Anterior cingulate cortex (tissue), 58 donors: ENCODE data around the gene MOK.
"Not testable (repeated sequence)": the region's sequence is repeated elsewhere in the genome, so short reads cannot be mapped to it uniquely, and the experiment has no call there.

Experiments used
- DNase-seq, 58 donors: peaks; one replicate each; lab custom pipeline; 2025; lab: John Stamatoyannopoulos, UW

Gene MOK

DNA sequence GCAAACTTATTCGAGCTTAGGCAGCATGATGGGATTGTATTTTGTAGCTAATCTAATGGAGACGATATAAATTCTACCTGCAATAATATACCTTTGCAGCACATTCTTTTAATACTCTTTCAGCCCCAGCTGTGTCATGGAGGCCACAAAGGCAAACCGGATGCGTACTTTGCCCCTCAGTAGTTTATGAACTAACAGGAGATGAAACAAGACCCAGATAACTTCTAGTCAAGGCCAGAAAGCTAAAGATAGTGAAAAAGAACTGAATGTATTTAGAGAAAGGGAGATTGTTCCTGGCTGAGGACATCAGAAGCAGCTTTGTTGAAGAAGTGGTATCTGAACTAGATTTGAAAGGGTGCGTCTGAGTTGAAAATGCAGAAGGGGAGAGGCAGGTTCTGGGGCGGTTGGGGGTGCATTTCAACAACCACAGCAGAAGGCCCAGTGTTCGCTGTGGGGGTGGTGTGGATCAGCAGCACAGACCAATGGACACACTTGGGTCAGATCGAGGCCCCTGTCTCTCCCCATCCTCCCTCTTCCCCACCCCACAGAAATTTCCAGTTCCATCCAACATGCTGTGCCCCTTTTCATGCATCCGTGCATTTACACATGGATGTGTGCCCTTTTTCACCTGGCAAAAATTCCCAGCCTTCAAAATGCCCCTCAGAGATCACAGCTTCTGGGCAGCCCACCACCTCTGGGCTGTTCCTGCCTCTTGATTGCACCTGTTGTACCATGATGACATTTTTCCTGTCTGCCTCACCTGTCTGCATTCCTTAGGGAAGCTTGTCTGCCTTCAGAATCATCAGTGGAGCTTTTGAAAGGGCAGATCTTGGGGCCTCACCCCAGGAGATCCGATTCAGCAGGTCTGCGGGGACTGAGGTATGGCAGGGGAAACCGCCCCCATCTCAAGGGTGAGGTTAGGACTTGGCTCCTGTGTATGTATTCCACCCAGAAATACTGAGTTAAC is 16.8 kb upstream of the MOK start:
- DNase-seq, result no peak

DNA sequence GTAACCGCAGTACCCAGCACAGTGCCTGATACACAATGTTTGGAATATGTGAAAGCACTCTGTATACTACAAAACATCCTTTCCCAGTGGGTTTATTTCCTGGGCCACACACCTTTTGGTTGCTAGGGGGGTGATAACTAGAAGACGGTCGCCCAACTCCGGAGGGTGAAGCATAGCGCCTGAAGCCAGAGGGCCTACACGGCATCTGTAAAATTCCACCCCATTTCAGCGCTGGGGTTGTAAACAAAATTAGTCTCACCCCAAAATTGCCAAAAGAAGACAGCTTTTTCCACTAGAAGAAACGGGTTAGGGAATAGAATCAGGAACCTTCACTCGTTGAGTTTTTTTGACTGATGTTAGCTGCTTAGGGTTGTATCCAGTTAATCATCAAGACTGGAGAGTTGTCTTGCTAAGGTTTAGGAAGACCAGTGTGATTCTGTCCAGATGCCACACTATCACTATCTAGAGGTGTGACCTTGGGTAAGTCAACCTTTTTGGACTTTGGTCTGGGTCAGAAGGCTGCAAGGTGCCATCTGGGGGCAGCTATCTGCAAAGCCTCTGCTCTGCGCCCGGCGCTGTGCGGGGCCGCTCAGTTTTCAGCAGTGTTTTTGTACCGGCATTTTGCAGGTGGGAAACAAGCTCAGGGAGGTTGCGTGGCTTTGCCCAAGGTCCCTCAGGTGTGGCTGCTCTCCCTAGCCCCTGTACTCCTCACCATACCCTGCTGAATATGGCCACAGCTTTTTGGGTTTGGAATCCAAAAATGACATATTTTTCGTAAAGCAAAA is 15.9 kb upstream of the MOK start:
- no peak for DNase-seq

DNA sequence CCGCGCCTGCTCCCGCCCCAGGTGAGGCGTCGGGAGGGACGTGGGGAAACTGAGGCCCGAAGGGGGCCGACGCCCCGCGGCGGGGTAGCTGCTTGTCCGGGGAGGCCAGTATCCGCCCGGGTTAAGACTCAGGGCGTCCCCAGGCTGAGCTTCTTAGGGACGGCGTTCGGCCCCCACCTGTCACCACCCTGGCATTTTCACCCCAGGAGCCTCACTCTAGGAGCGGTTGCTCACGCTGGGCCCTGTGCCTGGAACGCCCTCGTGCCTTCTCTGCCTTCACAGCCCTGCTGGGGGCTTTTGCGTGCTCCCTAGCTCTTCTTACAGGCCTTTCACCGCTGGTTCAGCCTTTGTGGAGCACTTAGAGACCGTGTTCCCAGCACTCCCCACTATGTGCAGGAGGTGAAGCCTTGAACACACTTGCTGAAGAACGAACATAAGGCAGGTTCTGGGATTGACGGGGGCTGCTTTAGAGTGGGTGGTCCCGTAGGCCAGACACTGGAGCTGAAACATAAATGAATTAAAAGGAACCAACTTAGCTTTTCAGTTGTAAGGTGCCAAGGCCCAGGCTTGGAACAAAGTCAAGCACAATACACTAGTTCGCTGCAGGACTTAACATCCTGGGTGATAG is 15.2 kb upstream of the MOK start:
- peak in 21 of 58 donors; percentile 17 to 56 (median 33) for DNase-seq

DNA sequence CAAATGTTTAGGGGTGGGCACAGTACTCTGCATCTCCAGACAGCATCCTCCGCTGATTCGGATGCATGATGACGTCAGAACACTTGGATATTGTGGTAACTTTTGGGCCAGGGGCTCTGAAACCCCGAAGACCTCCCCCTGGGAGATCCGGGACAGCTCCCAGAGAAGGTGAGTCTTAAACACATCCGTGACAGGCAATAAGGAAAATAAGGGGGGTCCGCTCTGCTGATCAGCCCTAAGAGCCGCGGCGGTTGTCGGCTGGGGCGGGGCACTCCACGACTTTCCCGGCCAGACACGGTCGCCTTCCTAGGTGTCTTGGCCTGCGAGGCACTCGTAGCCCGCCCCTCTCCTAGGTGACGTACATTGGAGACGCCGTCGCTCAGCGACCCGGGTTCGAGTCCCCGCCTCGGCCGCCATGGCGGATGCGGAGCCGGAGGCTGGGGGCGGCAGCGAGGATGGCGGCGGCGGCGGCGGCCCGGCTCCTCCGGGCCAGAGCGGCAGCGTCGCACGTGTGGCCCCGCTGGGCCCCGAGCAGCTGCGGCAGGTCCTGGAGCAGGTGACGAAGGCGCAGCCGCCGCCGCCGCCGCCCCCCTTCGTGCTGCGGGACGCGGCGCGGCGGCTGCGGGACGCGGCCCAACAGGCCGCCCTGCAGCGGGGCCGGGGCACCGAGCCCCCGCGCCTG is 14.5 kb upstream of the MOK start, which contains the start of gene ZNF839:
Gene ZNF839, plus strand, starts transcription at position 396 of the 682 bp plus-strand sequence. Its CDS starts 20 bp downstream, at position 416.
- DNase-seq, result peak; percentile 32 to 93 (median 82)

DNA sequence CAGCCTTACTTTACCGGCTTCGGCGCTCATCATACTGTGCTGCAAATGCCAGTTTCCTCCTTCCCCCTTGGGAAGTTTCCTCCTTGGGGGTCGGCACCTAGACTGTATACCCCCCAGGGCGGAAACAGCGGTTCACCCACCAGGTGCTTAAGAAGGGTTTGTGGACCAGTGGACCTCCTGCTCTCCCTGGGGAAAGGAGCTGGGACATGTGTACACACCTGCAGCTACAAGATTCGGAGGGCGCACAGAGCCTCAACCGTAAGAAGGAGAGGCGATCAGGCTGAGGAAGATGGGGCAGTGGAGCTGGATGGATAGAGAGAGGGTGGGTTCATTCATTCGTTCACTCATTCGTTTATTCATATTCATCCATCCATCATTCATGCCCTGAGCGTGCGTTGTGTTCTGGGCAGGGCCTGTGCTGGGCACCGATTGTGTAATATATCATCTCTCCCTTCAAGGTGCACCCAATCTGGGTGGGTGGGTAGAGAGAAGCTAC is 13.9 kb upstream of the MOK start:
- peak in 1 of 58 donors; percentile 19 for DNase-seq

DNA sequence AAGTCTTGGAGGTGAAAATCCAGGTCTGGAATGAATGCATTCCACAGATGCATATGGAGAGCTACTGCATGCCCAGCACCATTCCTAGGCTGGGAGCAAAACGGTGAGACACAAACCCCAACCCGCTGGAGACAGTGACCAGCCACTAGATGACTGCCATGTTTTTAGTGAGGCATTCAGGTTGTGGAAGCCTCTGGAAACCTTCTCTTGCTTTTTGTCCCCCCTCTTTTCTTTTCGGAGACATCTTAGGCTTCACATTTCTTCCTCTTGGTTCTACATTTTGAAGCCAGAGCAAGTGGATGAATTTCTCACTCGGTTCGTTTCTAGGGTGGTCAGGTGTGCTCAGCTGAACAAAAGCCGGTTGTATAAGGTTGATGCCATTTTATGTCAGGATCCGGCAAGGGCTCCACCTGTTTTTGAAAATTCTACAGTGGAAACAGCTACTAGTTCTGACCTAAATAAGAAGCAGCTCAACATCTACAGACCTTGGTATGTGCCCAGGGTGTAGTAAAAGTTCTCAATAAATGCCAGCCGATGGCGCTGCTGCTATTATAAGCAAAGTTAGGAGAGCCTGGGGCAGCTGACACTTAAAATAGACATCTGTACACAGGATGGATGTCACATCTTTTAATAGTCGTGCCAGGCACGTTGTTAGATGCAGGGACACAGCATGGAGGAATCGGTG is 12.7 kb upstream of the MOK start:
- peak in 14 of 58 donors; percentile 9 to 49 (median 25) for DNase-seq

DNA sequence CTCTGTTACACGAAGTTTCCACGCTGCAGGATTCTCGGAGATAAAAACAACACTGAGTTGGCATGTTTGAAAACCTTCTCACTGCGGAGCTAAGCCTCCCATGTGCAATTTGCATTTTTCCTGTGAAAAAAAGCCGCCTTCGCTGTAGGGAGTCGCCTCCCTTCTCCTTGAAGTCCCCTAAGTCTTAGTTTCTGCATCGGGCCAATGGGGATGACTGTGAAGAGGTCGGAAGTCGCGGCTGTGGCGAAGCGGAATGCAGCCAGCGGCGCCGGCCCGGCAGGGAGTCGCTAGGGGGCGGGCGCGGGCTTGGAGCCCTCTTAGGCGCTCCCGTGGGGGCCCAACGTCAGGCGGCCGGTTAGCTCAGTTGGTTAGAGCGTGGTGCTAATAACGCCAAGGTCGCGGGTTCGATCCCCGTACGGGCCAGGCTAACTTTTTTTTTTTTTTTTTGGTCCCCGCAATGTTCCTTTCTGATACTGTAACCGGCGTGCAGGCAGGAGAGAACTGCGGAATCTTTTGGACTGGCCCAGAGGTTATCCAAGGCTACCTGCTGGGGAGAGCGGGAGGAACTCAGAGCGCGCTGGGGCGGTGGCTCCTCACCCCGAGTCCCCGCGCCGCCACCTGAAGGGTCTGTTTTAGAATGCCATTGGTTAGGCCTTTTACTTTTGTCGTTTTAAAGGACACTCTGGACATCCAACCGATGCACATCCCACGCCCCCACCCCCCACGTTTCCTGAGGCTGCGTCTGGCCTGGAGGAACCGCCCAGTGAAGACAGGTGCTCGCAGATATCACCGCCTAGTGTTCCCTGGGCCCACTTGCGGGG is 12.0 kb upstream of the MOK start:
- peak; percentile 50 to 96 (median 89) for DNase-seq

DNA sequence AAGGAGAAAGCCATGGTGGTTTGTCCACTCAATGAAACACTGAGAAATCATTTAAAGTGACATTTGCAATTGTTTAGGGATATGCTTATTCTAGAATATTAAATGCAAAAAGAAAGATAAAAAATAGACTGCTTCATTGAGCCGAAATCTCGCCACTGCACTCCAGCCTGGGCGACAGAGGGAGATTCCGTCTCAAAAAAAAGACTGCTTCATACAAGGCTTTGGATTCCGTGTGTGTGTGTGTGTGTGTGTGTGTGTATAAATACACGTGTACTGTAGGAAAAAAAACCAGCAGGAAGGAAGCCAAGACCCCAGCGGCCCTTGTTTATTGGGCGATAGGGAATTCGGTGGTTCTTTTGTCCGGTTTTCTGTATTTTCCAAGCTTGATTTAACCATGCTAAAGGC is 11.4 kb upstream of the MOK start:
- peak in 12 of 58 donors; percentile 28 to 77 (median 56) for DNase-seq

DNA sequence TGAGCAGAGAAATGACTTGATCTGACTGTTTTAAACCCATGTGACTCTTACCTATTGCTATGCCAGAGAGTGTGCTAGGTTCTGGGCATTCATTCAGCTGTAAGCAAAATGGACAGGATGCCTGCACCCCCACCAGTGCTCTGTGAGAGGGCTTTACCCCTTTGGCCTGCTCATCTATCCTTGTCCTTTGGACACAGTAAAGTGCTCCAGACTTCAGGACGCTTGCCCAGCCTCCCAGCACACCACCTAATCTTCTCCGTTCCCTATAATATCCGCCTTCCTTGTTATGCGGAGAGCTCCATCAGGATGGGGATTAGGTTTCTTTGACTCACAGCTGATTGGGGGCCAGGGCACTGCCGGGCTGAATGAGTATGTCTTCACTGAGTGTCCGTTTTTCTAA is 10.2 kb upstream of the MOK start:
- DNase-seq, result peak in 2 of 58 donors; percentile 11 to 44

DNA sequence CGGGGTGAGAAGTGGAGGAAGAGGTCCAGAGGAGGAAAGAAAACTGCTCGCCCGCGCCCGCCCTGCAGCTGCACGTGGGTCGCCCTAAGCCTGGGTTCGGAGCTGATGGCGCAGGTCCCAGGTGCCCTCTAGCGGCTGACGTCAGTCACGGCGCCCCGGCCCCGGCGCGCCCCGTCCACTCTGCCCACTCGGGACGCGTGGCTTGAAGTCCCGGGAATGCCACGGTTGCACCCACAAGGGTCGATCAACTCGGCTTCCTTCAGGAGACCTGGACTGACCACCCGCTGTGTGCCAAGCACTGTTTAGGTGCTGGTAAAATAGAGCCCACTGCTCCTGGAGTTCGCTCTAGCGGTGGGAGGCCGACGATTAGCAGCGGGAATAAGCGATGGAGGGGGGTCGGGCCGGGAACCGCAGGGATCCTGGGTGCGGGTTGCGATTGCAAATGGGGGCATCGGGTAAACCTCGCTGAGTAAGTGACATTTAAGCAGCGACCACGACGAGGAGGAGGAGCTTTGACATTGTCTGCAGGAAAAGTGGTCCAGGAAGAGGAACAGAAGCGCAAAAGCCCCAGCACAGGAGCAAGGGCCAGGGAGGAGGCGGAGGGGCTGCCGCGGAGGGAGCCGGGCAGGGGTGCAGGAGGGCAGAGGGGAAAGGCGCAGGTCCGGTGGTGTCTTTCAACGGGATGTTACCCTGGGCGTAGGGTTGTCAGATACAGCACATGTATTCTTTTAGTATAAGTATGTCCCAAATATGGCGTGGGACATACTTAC is 9.5 kb upstream of the MOK start:
- DNase-seq, result peak; percentile 14 to 88 (median 76)

DNA sequence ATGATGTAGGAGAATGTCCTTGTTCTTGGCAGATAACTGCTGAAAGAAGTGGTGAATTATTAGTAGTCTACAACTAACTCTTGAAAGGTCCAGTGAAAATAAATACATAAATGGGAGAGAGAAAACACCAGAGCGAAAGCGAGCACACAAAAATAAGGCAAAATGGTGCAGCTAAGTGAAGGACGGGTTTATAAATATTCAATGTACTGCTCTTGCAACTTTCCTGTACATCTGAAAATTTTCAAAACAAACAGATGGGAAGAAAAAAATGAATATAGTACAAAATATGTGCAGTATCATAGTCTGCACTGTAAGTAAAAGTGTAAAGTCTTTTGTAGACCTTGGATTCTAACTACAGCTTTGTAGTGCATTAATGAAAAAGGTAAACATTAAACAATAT is 1.3 kb downstream of the MOK start:
- DNase-seq, result no peak

DNA sequence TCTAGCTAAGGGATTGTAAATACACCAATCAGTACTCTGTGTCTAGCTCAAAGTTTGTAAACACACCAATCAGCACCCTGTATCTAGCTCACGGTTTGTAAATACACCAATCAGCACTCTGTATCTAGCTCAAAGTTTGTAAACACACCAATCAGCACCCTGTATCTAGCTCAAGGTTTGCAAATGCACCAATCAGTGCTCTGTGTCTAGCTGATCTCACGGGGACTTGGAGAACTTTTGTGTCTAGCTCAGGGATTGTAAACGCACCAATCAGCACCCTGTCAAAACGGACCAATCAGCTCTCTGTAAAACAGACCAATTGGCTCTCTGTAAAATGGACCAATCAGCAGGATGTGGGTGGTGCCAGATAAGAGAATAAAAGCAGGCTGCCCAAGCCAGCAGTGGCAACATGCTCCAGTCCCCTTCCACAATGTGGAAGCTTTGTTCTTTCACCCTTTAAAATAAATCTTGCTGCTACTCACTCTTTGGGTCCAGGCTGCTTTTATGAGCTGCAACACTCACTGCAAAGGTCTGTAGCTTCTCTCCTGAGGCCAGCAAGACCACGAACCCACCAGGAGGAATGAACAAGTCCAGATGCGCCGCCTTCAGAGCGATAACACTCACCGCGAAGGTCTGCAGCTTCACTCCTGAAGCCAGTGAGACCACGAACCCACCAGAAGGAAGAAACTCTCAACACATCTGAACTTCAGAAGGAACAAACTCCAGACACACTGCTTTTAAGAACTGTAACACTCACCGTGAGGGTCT is 6.5 kb downstream of the MOK start:
- not testable (repeated sequence) for DNase-seq

DNA sequence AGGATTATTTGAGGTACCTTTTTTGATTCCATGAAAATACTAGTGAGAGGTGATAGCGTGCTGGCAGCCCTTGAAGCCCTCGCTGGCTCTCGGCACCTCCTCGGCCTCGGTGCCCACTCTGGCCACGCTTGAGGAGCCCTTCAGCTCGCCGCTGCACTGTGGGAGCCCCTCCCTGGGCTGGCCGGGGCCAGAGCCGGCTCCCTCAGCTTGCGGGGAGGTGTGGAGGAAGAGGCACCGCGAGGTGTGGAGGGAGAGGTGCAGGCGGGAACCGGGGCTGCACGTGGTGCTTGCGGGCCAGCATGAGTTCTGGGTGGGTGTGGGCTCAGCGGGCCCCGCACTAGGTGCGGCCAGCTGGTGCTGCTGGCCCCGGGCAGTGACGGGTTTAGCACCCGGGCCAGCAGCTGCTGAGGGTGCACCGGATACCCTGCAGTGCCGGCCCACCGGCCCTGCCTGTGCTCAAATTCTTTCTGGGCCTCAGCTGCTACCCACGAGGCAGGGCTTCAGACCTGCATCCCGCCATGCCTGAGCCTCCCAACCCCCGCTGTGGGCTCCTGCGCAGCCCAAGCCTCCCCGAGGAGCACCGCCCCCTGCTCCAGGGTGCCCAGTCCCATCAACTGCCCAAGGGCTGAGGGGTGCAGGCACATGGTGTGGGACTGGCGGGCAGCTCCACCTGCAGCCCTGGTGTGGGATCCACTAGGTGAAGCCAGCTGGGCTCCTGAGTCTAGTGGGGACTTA is 7.4 kb downstream of the MOK start:
- no peak for DNase-seq

DNA sequence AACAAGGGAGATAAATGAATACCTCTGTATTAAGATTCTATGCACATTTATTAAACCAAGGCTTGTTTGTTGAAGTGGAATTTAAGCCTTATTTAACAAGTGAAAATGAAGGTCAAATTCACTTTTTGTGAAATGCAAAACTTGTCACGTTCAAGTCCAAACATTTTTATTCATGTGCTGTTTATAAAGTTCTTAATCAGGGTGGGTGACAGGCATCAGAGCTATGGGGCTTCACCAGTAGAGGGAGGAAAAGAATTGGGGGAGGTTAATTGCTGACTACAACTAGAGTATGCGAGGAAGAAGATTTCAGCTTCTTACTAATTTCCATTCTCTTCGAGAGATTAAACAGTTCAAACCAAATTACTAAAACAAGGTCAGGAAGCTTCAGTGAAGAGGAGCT is 9.7 kb downstream of the MOK start:
- no peak for DNase-seq

DNA sequence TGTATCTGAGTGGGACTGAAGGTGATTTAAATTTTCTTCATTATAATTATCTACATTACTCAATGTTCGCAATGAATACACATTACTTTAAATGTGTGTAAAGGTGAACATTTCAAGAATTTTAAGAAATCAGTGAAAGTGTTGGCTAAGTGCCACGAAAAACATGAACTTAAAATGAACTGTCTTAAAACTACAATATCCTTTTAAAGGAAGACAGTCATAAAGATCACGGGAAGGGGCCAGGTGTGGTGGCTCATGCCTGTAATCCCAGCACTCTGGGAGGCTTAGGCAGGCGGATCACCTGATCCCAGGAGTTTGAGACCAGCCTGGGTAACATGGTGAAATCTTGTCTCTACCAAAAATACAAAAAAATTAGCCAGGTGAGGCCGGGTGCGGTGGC is 11.2 kb downstream of the MOK start:
- no peak for DNase-seq

DNA sequence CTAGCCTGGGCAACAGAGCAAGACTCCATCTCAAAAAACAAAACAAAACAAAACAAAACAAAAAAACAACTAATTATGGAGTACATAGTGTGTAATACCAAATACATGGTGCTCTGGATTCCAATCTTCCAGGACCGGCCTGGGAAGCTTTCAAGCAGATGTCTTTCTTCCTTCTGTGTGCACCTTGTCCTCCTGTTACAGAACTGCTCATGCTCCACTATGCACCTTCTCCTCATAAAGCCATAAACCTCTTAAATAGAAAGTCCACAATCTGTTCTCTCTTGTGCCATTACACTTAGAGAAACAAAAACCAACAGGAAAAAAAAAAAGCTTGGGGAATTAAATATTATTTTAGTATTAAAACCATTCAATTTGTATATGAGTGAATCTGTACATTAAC is 12.5 kb downstream of the MOK start:
- no peak for DNase-seq
